Activated T-helper 1 cell treated with anti-CD3 and anti-CD28 coated beads, Interleukin-12 subunit alpha, Interleukin-12 subunit beta, Interleukin-2, Interleukin-4 antibody, amounts not matched to agents 30 ng/mL and 10 ng/mL and 1 ng/mL, durations not matched to agents 14 hours and 24 hours and 36 hours (primary cell): ENCODE data around the gene RFFL. TPM values are rescaled to one million over a fixed set of nuclear protein-coding genes. Genes with fewer than 3 reads are reported as not detected.
A peak's percentile ranks its signal among the peaks of the same experiment; 100 is the strongest.

ENCODE experiments used
- DNase-seq: peaks from one replicate; pipeline ENCODE4 v3.0.0; 2021; ENCODE audit warnings: low spot score
- H3K27ac Mint-ChIP-seq: one replicate; pipeline ENCODE4 v1.8.0; 2021; ENCODE audit warnings: mild to moderate bottlenecking, mixed read lengths
- H3K27me3 Mint-ChIP-seq: one replicate; pipeline ENCODE4 v1.8.0; 2022; ENCODE audit warnings: mild to moderate bottlenecking, moderate library complexity, mixed read lengths; ENCODE audit not compliant: insufficient read depth
- H3K36me3 Mint-ChIP-seq: one replicate; pipeline ENCODE4 v1.8.0; 2021; ENCODE audit warnings: low read depth, mixed read lengths
- H3K4me1 Mint-ChIP-seq: one replicate; pipeline ENCODE4 v1.8.0; 2021; ENCODE audit warnings: low read depth, mixed read lengths
- H3K4me3 Mint-ChIP-seq: one replicate; pipeline ENCODE4 v1.8.0; 2021; ENCODE audit warnings: mild to moderate bottlenecking, moderate library complexity, mixed read lengths
- H3K9me3 Mint-ChIP-seq: one replicate; pipeline ENCODE4 v1.8.0; 2021; ENCODE audit warnings: mixed read lengths
- intact Hi-C: fragments of 100-400 bp; cut with micrococcal nuclease; formaldehyde crosslinking; loops from one replicate; pipeline ENCODE4 v1.15.1; 2024
- total RNA-seq: library from RNA; stranded (reverse); gene quantifications from 2 replicates; pipeline ENCODE4 v1.2.3, GENCODE V29; 2022

The RFFL gene
- total RNA-seq, 1 donor from 2014 or later = 28.2 TPM

DNA sequence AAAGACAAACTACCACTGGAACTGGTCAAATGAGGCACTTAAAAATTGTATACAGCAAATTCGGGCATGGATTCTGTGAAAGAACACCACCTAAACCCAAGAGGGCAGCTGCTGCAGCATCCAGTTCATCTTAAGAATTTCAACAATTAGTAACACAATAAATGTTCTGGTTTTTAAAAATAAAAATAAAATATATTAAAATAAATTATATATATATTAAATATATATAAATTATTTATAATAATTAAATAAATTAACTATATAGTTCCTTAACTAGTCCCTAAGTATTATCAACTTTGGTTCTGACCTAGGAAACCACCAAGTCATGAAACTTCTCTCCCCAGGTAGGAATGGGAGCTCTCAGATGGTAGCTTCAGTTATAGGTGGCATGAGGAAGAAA is 13.4 kb upstream of the RFFL start:
- intact Hi-C loops = no loop called here
- H3K36me3 Mint-ChIP-seq = peaks cover 6% of the 10 kb centered on the region

GRCh38 chr17:35074711-35075707 is 11.5 kb upstream of the RFFL start:
- no peaks in the 10 kb centered on the region for H3K27me3 Mint-ChIP-seq
- peak overlapping the region; percentile 69 for H3K27ac Mint-ChIP-seq
- peak overlapping the region; percentile 57 for H3K4me3 Mint-ChIP-seq
- DNase-seq = no peak
- H3K36me3 Mint-ChIP-seq = peaks cover 10% of the 10 kb centered on the region
- no peaks in the 10 kb centered on the region for H3K9me3 Mint-ChIP-seq
- intact Hi-C loops = no loop called here
- peaks cover 61% of the 10 kb centered on the region for H3K4me1 Mint-ChIP-seq

More for the DNA sequence above, 13.4 kb upstream of the RFFL start:
- no peaks in the 10 kb centered on the region for H3K9me3 Mint-ChIP-seq
- H3K27ac Mint-ChIP-seq = peak overlapping the region; percentile 23
- no peaks in the 10 kb centered on the region for H3K27me3 Mint-ChIP-seq
- no peak for DNase-seq
- no peak overlapping the region for H3K4me3 Mint-ChIP-seq
- peaks cover 80% of the 10 kb centered on the region for H3K4me1 Mint-ChIP-seq

GRCh38 chr17:35073991-35074627 is 10.6 kb upstream of the RFFL start:
- DNase-seq = no peak
- H3K4me1 Mint-ChIP-seq = peaks cover 59% of the 10 kb centered on the region
- H3K36me3 Mint-ChIP-seq = peaks cover 13% of the 10 kb centered on the region
- H3K9me3 Mint-ChIP-seq = no peaks in the 10 kb centered on the region
- no peaks in the 10 kb centered on the region for H3K27me3 Mint-ChIP-seq
- peak overlapping the region; percentile 57 for H3K4me3 Mint-ChIP-seq
- intact Hi-C loops = loop anchor here (1.0 kb wide), 3 partner anchors 8 to 14 kb away; partner anchors contain the start of gene RFFL
- peak overlapping the region; percentile 77 for H3K27ac Mint-ChIP-seq

- H3K9me3 Mint-ChIP-seq = no peaks in the 10 kb centered on the region
- H3K4me3 Mint-ChIP-seq = peak overlapping the region; percentile 27
- DNase-seq = no peak
- H3K36me3 Mint-ChIP-seq = peaks cover 18% of the 10 kb centered on the region
- intact Hi-C loops = loop anchor here (1.0 kb wide), 3 partner anchors 9 to 15 kb away; partner anchors contain the start of gene RFFL
- no peaks in the 10 kb centered on the region for H3K27me3 Mint-ChIP-seq
- H3K27ac Mint-ChIP-seq = peak overlapping the region; percentile 77
- peaks cover 64% of the 10 kb centered on the region for H3K4me1 Mint-ChIP-seq
These were observed 9.8 kb upstream of the RFFL start for GRCh38 chr17:35073183-35073790.

- Mint-ChIP-seq H3K27me3 (no peaks in the 10 kb centered on the region), H3K4me3 (peak overlapping the region; percentile 23), H3K27ac (peak overlapping the region; percentile 19), H3K4me1 (peaks cover 69% of the 10 kb centered on the region), H3K36me3 (peaks cover 22% of the 10 kb centered on the region), H3K9me3 (no peaks in the 10 kb centered on the region)
- intact Hi-C loops = loop anchor here (10.0 kb wide), 1 partner anchor 465 kb away; the partner anchor contains the start of gene SLFN12L
- no peak for DNase-seq
These were observed 5.8 kb upstream of the RFFL start for GRCh38 chr17:35069311-35069710.

DNA sequence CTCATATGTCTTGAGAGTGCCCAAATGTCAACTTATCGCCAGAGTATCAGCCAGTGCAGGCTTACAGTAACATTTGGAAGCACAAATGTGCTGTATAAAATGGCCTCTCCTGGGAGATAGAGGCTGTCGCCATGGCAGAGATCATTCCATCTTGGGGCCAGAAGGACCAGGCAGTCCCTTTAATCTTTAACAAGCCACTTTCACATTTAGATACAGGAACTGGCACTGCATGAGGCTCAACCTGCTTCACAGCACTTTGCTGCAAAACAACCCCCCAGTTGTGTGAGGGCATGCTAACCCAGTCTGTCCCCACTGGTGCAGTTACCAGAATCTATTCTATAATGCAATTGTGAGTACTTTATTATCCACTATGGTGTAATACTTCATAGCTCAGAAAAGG is 4.7 kb upstream of the RFFL start:
- intact Hi-C loops = loop anchor here (1.0 to 10.0 kb wide), 2 partner anchors 20 to 467 kb away; partner anchors contain the start of gene SLFN12L
- peak overlapping the region; percentile 75 for H3K27ac Mint-ChIP-seq
- H3K36me3 Mint-ChIP-seq = peaks cover 22% of the 10 kb centered on the region
- no peaks in the 10 kb centered on the region for H3K9me3 Mint-ChIP-seq
- DNase-seq = no peak
- H3K4me1 Mint-ChIP-seq = peaks cover 68% of the 10 kb centered on the region
- H3K27me3 Mint-ChIP-seq = no peaks in the 10 kb centered on the region
- peak overlapping the region; percentile 63 for H3K4me3 Mint-ChIP-seq

DNA sequence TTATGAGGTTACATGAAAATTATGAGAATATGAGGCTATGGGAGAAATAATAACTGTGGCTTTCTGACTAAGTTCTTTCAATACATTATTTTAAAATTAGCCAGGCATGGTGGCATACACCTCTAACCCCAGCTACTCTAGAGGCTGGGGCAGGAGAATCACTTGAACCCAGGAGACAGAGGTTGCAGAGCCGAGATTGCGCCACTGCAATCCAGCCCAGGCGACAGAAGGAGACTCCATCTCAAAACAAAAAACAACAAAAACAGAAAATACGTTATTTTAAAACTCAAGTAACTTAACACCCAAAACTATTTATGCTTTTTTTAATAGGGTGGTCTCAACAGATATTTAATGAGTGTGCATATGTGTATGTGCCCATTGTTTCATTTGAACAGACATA is 2.4 kb upstream of the RFFL start:
- Mint-ChIP-seq H3K9me3 (no peaks in the 10 kb centered on the region), H3K4me3 (no peak overlapping the region), H3K27me3 (no peaks in the 10 kb centered on the region), H3K36me3 (peaks cover 28% of the 10 kb centered on the region), H3K27ac (peak overlapping the region; percentile 25), H3K4me1 (peaks cover 69% of the 10 kb centered on the region)
- intact Hi-C loops = loop anchor here (10.0 kb wide), 1 partner anchor 469 kb away; the partner anchor contains the start of gene SLFN12L
- no peak for DNase-seq

DNA sequence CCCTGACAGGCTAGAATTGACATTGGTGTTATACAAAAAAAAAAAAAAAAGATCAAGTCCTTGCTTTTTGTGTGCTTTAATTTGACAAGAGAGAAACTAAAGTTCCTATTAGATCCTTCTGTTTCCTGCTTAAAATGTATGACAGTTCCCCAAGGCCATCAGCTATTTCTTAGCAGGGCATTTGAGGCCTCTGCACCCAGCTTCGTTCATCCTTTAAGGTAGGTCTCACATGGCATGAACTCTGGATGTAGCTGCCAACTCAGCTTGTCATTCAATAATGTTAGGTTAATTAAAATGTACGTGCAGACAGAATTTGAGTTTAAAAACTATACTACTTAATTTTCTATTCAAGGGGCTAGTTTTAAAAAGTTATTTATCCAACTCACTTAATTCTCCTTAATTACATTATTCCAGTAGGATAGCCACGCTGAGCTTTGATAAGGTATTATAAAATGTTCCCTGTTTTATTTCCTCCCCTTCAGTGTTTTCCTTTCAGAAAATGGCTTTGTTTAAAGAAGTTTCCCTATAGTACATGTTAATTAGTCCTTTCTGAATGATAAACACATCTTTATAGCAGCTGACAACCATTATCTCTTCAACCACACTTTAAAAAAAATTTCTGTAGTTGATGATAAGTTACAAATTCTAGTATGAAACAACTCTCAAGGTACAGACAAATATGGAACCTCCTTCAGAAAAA is 1.2 kb upstream of the RFFL start:
- Mint-ChIP-seq H3K36me3 (peaks cover 35% of the 10 kb centered on the region), H3K4me3 (peak overlapping the region; percentile 49), H3K27ac (peak overlapping the region; percentile 87), H3K27me3 (no peaks in the 10 kb centered on the region), H3K9me3 (no peaks in the 10 kb centered on the region), H3K4me1 (peaks cover 76% of the 10 kb centered on the region)
- intact Hi-C loops = loop anchor here (5.0 to 10.0 kb wide), 2 partner anchors 178 to 470 kb away; partner anchors contain the start of genes SLFN12L and SLFN5
- no peak for DNase-seq

DNA sequence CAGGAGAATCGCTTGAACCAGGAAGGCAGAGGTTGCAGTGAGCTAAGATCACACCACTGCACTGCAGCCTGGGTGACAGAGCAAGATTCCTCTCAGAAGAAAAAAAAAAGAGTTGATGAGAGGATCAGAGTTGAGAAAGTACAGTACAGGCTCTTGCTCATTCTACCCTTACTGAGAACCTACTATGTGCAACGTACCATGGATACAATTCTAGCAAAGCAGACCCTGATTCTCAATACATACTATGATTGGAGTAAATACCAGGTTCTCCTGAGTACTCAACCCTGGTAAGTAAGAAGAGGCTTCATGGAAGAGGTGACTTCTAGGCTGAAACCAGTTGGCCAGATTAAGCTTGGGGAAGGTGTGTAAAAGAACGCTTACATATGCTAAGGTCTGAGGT is 1.2 kb downstream of the RFFL start:
- no peaks in the 10 kb centered on the region for H3K9me3 Mint-ChIP-seq
- peaks cover 33% of the 10 kb centered on the region for H3K36me3 Mint-ChIP-seq
- no peaks in the 10 kb centered on the region for H3K27me3 Mint-ChIP-seq
- DNase-seq = no peak
- peaks cover 64% of the 10 kb centered on the region for H3K4me1 Mint-ChIP-seq
- H3K27ac Mint-ChIP-seq = peak overlapping the region; percentile 82
- intact Hi-C loops = loop anchor here (2.0 to 10.0 kb wide), 3 partner anchors 180 to 684 kb away; partner anchors contain the start of genes SLFN12L and SLFN5
- H3K4me3 Mint-ChIP-seq = peak overlapping the region; percentile 34

DNA sequence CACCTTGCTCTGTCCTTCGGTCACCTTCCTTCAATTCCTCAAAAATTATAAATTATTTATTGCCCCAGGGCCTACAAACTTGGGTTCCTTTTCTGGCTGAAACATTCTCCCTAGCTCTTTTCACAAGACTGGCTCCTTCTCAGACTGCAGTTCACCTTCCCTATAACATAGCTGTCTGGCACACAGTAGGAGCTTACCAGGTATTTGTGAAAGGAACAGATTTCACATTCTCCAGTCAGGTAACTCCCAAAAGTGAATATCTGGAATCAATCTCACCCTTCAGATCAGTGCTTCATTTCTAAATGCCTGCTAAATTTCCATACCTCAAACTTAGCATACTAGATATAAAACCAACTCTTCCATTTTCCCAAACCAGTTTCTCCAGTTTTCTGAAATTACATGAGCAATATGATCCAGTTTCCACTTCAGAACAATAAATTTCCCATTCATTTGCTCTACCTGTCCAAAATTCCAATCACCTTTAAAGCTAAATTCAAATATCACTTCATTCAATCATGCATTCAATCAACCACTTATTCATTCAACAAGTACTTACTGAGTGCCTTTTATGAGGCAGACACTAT is 6.1 kb downstream of the RFFL start:
- H3K27me3 Mint-ChIP-seq = no peaks in the 10 kb centered on the region

GRCh38 chr17:35056013-35056412 is 7.5 kb downstream of the RFFL start:
- Mint-ChIP-seq H3K9me3 (no peaks in the 10 kb centered on the region), H3K36me3 (peaks cover 38% of the 10 kb centered on the region), H3K27me3 (no peaks in the 10 kb centered on the region), H3K4me1 (peaks cover 68% of the 10 kb centered on the region), H3K27ac (peak overlapping the region; percentile 51), H3K4me3 (no peak overlapping the region)
- DNase-seq = no peak
- intact Hi-C loops = no loop called here

More for the DNA sequence above, 6.1 kb downstream of the RFFL start:
- H3K9me3 Mint-ChIP-seq = no peaks in the 10 kb centered on the region
- DNase-seq = no peak
- H3K36me3 Mint-ChIP-seq = peaks cover 42% of the 10 kb centered on the region
- intact Hi-C loops = no loop called here
- no peak overlapping the region for H3K4me3 Mint-ChIP-seq
- no peak overlapping the region for H3K27ac Mint-ChIP-seq
- H3K4me1 Mint-ChIP-seq = peaks cover 59% of the 10 kb centered on the region

DNA sequence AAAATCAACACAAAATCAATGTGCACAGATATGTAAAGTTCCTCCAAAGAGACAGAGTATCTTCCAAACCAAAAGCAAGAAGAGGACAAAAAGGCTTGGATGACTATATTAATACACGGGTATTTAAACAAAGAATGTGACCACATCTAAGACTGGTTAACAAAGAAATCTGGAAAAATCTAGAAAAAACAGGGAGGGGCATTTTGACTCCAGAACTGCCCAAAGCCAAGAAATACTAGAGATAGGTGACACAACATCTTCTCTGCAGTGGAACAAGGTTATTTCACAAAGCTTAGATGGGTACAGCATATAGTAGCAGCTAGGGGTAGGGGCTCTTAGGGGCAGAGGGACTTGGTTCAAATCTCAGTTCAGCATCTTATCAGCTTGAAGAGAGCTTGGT is 10.3 kb downstream of the RFFL start:
- Mint-ChIP-seq H3K9me3 (no peaks in the 10 kb centered on the region), H3K4me1 (peaks cover 73% of the 10 kb centered on the region)

More for the DNA sequence above, 10.3 kb downstream of the RFFL start:
- Mint-ChIP-seq H3K27ac (no peak overlapping the region), H3K36me3 (peaks cover 31% of the 10 kb centered on the region), H3K4me3 (no peak overlapping the region), H3K27me3 (no peaks in the 10 kb centered on the region)
- no peak for DNase-seq
- intact Hi-C loops = no loop called here
